Endothelial cell of umbilical vein (primary cell): ENCODE results near the gene SYNPO. TPM values are rescaled to one million over a fixed set of nuclear protein-coding genes. Genes with fewer than 3 reads are reported as not detected.

Experiments used
- polyA plus RNA-seq, 4 experiments: library from polyadenylated mRNA; depleted of rRNA in 3 of 4; stranded (reverse) in 3 of 4; unstranded in 1 of 4; fragments of >200 nt; gene quantifications; 2 replicates each; pipeline versions ENCODE4 v1.2.1 to v1.2.3, GENCODE V29; 2011 to 2012; ENCODE audit warnings: missing spikeins in 1 of 4
- total RNA-seq: library from RNA; stranded (reverse); gene quantifications from 2 replicates; pipeline ENCODE4 v1.2.3, GENCODE V29; 2021

Gene SYNPO
- total and polyA plus RNA-seq, 2 donors (not counting 3 experiments of a cell fraction or from before 2014, with no cell fraction given) = 68.4 to 121 TPM

Other genes with a start within 250 kb of the SYNPO start
- gene CD74, start 227.8 kb upstream of the SYNPO start, total RNA-seq = 0.76 and 1.3 TPM in 2 replicates
- 0.56 and 0.62 TPM in 2 replicates for gene CD74, start 227.8 kb upstream of the SYNPO start, polyA plus RNA-seq
- 1,852 and 2,034 TPM in 2 replicates for gene RPS14, start 190.9 kb upstream of the SYNPO start, total RNA-seq
- 4,491 and 5,521 TPM in 2 replicates for gene RPS14, start 190.9 kb upstream of the SYNPO start, polyA plus RNA-seq
- 86.5 and 102 TPM in 2 replicates for gene NDST1, start 132.5 kb upstream of the SYNPO start, total RNA-seq
- gene NDST1, start 132.5 kb upstream of the SYNPO start, polyA plus RNA-seq = 38.6 and 42.6 TPM in 2 replicates
- gene MYOZ3, start 20.6 kb downstream of the SYNPO start, total RNA-seq = 1.1 and 1.2 TPM in 2 replicates
- gene MYOZ3, start 20.6 kb downstream of the SYNPO start, polyA plus RNA-seq = 0.43 and 0.59 TPM in 2 replicates
- 44.4 and 51.2 TPM in 2 replicates for gene RBM22, start 60.4 kb downstream of the SYNPO start, total RNA-seq
- gene RBM22, start 60.4 kb downstream of the SYNPO start, polyA plus RNA-seq = 37.0 and 41.8 TPM in 2 replicates
- 42.8 and 47.3 TPM in 2 replicates for gene DCTN4, start 118.4 kb downstream of the SYNPO start, total RNA-seq
- 18.8 and 22.4 TPM in 2 replicates for gene DCTN4, start 118.4 kb downstream of the SYNPO start, polyA plus RNA-seq
- gene SMIM3, start 138.1 kb downstream of the SYNPO start, total RNA-seq = 0.97 and 1.0 TPM in 2 replicates
- 1.4 and 2.0 TPM in 2 replicates for gene SMIM3, start 138.1 kb downstream of the SYNPO start, polyA plus RNA-seq
- gene IRGM, start 205.9 kb downstream of the SYNPO start, total RNA-seq = not detected in 2 replicates
- gene IRGM, start 205.9 kb downstream of the SYNPO start, polyA plus RNA-seq = not detected in 2 replicates